ENCODE data around the gene ELP4. TPM values are rescaled to one million over a fixed set of nuclear protein-coding genes. Genes with fewer than 3 reads are reported as not detected.
"Not testable (repeated sequence)": the region's sequence is repeated elsewhere in the genome, so short reads cannot be mapped to it uniquely, and the experiment has no call there.

The ELP4 gene
- total RNA-seq, 1 experiment from 2014 or later = 19.4 TPM

DNA sequence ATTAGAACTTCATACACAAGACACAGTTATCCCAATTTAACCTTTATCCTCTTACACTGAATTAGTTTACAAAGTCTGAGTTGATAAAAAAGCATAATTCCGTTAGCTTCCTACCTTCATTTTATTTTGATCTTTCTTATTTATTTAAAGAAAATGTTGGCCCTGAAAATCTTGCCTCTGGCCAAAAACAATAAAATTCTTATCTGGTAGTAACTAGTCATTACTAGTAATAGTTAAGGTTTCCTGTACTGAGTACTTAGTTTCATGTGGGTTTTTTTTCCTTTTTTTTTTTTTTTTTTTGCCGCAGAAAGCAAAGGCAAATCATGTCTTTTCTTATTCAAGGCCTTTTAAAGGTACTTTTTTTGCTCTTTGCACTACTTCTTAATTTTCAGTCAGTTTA lies 180.9 kb downstream of the ELP4 start:
- no peak overlapping the region for H3K4me3 ChIP-seq (ENCODE audit: low read length)
- no peaks in the 10 kb centered on the region for H3K27me3 ChIP-seq (ENCODE audit: low read length)
- 0 out of 2 replicates have a peak overlapping the region, but pooled peaks have one; percentile 13 for H3K4me2 ChIP-seq (ENCODE audit: low read length)
- no peaks in the 10 kb centered on the region for H4K20me1 ChIP-seq (ENCODE audit: low read length)
- intact Hi-C loops (cut with micrococcal nuclease) = no loop called here
- TF ChIP-seq EZH2 (IDR thresholded peaks at IDR 0.05; ENCODE audit: low read length, unreplicated experiment) = no peak
- TF ChIP-seq, protein P1, sequence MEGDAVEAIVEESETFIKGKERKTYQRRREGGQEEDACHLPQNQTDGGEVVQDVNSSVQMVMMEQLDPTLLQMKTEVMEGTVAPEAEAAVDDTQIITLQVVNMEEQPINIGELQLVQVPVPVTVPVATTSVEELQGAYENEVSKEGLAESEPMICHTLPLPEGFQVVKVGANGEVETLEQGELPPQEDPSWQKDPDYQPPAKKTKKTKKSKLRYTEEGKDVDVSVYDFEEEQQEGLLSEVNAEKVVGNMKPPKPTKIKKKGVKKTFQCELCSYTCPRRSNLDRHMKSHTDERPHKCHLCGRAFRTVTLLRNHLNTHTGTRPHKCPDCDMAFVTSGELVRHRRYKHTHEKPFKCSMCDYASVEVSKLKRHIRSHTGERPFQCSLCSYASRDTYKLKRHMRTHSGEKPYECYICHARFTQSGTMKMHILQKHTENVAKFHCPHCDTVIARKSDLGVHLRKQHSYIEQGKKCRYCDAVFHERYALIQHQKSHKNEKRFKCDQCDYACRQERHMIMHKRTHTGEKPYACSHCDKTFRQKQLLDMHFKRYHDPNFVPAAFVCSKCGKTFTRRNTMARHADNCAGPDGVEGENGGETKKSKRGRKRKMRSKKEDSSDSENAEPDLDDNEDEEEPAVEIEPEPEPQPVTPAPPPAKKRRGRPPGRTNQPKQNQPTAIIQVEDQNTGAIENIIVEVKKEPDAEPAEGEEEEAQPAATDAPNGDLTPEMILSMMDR (conservative IDR thresholded peaks at IDR 0.05; ENCODE audit: low read depth, low read length) = no peak
- no peaks in the 10 kb centered on the region for H3K79me2 ChIP-seq (ENCODE audit: low read length)
- no peaks in the 10 kb centered on the region for H3K36me3 ChIP-seq (ENCODE audit: low read depth, low read length)
- H3K9ac ChIP-seq (ENCODE audit: low read length) = no peak overlapping the region
- ATAC-seq (peak; percentile 53), DNase-seq (peak; percentile 53)
- no peak overlapping the region for H3K27ac ChIP-seq (ENCODE audit: low read length)
- ChIA-PET POLR2A (ENCODE audit: unreplicated experiment) (no interaction called here), CTCF (no interaction called here)
- BruUV-seq (replicated peaks) = no TSS peak
- H3F3A ChIP-seq (ENCODE audit: low read length, unreplicated experiment) = no peaks in the 10 kb centered on the region
- no peaks in the 10 kb centered on the region for H3K9me3 ChIP-seq (ENCODE audit: low read length)
- no peaks in the 10 kb centered on the region for H3K9me2 ChIP-seq (replicated peaks; ENCODE audit: low read length)
- H2AFZ ChIP-seq (ENCODE audit: low read length) = no peak overlapping the region
- H3K4me1 ChIP-seq (ENCODE audit: insufficient read depth, low read length) = peaks cover 25% of the 10 kb centered on the region

DNA sequence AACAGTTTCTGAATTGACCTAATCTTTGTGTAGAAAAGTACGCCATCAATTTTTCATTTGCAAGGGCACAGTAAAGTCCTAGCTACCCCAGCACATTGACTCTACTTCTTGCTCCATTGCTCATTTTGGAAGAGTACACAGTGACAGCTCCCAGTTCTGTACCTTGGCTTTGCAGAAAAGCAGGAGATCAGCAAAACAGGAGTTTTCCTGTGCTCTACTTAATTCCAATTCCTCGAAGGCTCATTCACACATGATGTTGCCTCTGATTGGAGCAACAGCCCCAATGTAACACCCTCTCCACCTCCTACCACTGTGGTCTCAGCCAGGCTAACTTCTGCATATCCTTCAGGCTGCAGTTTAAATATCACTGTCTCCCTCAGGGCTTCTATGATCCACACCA lies 182.9 kb downstream of the ELP4 start:
- intact Hi-C loops (cut with micrococcal nuclease) = no loop called here
- H3K9me2 ChIP-seq (replicated peaks; ENCODE audit: low read length) = no peaks in the 10 kb centered on the region
- no peaks in the 10 kb centered on the region for H3K27me3 ChIP-seq (ENCODE audit: low read length)
- H3K4me3 ChIP-seq (ENCODE audit: low read length) = no peak overlapping the region
- H3K9me3 ChIP-seq (ENCODE audit: low read length) = no peaks in the 10 kb centered on the region
- no peaks in the 10 kb centered on the region for H3K36me3 ChIP-seq (ENCODE audit: low read depth, low read length)
- POLR2A ChIA-PET (ENCODE audit: unreplicated experiment) = no interaction called here
- TF ChIP-seq EZH2phosphoT487 (IDR thresholded peaks at IDR 0.05; ENCODE audit: borderline replicate concordance, low read length) (no peak), EZH2 (IDR thresholded peaks at IDR 0.05; ENCODE audit: low read length, unreplicated experiment) (no peak)
- TF ChIP-seq, protein P1 (conservative IDR thresholded peaks at IDR 0.05; ENCODE audit: low read depth, low read length) = no peak
- no peak overlapping the region for H3K9ac ChIP-seq (ENCODE audit: low read length)
- peaks cover 20% of the 10 kb centered on the region for H3K4me1 ChIP-seq (ENCODE audit: insufficient read depth, low read length)
- BruUV-seq (replicated peaks) = no TSS peak
- no peak overlapping the region for H3K4me2 ChIP-seq (ENCODE audit: low read length)
- CTCF ChIA-PET = no interaction called here
- no peak for DNase-seq
- H3F3A ChIP-seq (ENCODE audit: low read length, unreplicated experiment) = no peaks in the 10 kb centered on the region
- H4K20me1 ChIP-seq (ENCODE audit: low read length) = no peaks in the 10 kb centered on the region
- H2AFZ ChIP-seq (ENCODE audit: low read length) = no peak overlapping the region
- H3K27ac ChIP-seq (ENCODE audit: low read length) = no peak overlapping the region
- no peak for ATAC-seq
- no peaks in the 10 kb centered on the region for H3K79me2 ChIP-seq (ENCODE audit: low read length)

DNA sequence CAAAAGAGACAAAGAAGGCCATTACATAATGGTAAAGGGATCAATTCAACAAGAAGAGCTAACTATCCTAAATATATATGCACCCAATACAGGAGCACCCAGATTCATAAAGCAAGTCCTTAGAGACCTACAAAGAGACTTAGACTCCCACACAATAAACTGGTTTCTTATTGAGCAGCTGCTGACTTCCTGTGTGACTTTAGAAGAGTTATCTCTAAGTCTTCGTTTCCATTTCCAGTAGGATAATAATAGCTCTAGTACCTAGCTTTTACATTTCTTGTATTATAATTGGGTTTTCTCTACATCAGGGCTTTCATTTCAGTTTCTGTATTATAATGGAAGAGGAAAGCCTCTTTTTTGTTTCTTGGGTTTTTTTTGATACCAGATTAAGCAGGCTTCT lies 187.5 kb downstream of the ELP4 start:
- DNase-seq; H3K36me3 ChIP-seq (ENCODE audit: low read depth, low read length); BruUV-seq (replicated peaks); H3K4me2 ChIP-seq (ENCODE audit: low read length); H3K27ac ChIP-seq (ENCODE audit: low read length); H4K20me1 ChIP-seq (ENCODE audit: low read length); H3K9me2 ChIP-seq (replicated peaks; ENCODE audit: low read length); H3K4me1 ChIP-seq (ENCODE audit: insufficient read depth, low read length); H3F3A ChIP-seq (ENCODE audit: low read length, unreplicated experiment); H3K9me3 ChIP-seq (ENCODE audit: low read length); H3K4me3 ChIP-seq (ENCODE audit: low read length); CTCF ChIA-PET; H2AFZ ChIP-seq (ENCODE audit: low read length); POLR2A ChIA-PET (ENCODE audit: unreplicated experiment); ATAC-seq; H3K9ac ChIP-seq (ENCODE audit: low read length); intact Hi-C loops (cut with micrococcal nuclease); H3K79me2 ChIP-seq (ENCODE audit: low read length); H3K27me3 ChIP-seq (ENCODE audit: low read length): not testable (repeated sequence)

Measured in PC-3 (cell line).